Thymus (tissue), 11 donors: Measurements from ENCODE around the gene METTL16. TPM values are rescaled to one million over a fixed set of nuclear protein-coding genes. Genes with fewer than 3 reads are reported as not detected.

Experiments used
- DNase-seq, 9 donors: peaks; one replicate each; pipeline ENCODE4 v3.0.0-alpha.2; 2013; ENCODE audit warnings: low spot score in 9 of 9, low read depth in 6 of 9, missing footprints in 1 of 9
- H3K27ac ChIP-seq, 2 donors: one replicate each; pipeline ENCODE4 v1.5.1; 2013; ENCODE audit warnings: control low read depth in 1 of 2, low read depth in 1 of 2, low read length in 1 of 2, mild to moderate bottlenecking in 1 of 2, moderate library complexity in 1 of 2
- H3K27me3 ChIP-seq, 2 donors: one replicate each; pipeline ENCODE4 v1.5.1; 2013; ENCODE audit warnings: low read length in 1 of 2; ENCODE audit not compliant: control insufficient read depth in 2 of 2, insufficient read depth in 1 of 2
- H3K36me3 ChIP-seq, 2 donors: one replicate each; pipeline ENCODE4 v1.5.1; 2013; ENCODE audit warnings: low read length in 1 of 2, mild to moderate bottlenecking in 1 of 2, moderate library complexity in 1 of 2; ENCODE audit not compliant: control insufficient read depth in 2 of 2, insufficient read depth in 2 of 2
- H3K4me1 ChIP-seq, 2 donors: one replicate each; pipeline ENCODE4 v1.5.1; 2013; ENCODE audit warnings: low read length in 2 of 2; ENCODE audit not compliant: control insufficient read depth in 2 of 2, insufficient read depth in 2 of 2
- H3K4me3 ChIP-seq, 2 donors: one replicate each; pipeline ENCODE4 v1.5.1; 2013; ENCODE audit warnings: low read length in 2 of 2, control low read depth in 1 of 2, mild to moderate bottlenecking in 1 of 2
- H3K9me3 ChIP-seq, 2 donors: one replicate each; pipeline ENCODE4 v1.5.1; 2013; ENCODE audit warnings: low read length in 1 of 2, mild to moderate bottlenecking in 1 of 2; ENCODE audit not compliant: control insufficient read depth in 2 of 2, insufficient read depth in 1 of 2
- WGBS: extraction: QIAGEN DNeasy Blood & Tissue Kit; methylation state at CpG from one replicate; pipeline ENCODE4 v1.1.7; 2013; 5-methylcytosine and 5-hydroxymethylcytosine counted together
- polyA plus RNA-seq: library from polyadenylated mRNA; stranded (reverse); fragments of 200-250 nt; gene quantifications from one replicate; pipeline ENCODE4 v1.2.3, GENCODE V29; 2013
- total RNA-seq: library from RNA; stranded (reverse); fragments of 120-200 nt; gene quantifications from one replicate; pipeline ENCODE4 v1.2.4, GENCODE V29; 2013
- donor health status: healthy.

Gene METTL16
- total and polyA plus RNA-seq, 2 donors = 19.2 to 37.1 TPM

DNA sequence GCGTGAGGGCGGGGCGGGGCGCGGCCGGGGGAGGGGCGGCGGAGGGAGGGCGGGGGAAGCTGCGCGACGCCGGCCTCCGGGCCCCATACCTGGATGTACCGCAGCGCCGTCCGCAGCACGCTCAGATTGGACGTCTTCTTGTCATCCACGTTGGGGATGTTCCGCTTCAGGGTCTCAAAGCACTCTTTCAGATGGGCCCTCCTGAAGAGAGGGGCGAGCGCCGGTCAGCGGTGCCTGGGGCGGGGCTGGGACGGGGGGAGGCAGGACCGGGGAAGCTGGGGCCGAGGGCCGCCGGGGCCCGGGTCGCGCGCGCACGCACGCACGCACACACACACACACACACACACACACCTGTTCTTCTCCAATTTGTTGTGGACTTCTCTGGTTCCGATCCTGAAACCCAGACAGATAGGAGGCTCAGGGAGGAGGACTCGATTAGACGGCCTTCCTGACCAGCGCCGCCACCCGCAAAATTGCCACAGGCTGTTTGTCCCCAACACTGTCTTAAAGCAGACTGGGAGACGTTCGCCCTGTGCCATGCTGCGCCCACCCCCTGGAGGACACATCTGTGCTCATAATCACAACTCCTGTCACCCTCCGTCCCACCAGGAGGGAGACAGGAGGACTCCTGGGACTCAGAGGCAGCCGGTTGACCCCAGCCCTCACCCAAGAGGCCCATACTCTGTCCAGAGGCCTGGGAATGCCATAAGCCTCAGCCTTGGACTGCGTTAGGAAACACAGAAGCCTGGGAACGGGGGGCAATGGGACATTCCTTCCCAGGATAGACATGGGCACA, 117.5 kb downstream of the METTL16 start:
- H3K4me3 ChIP-seq = peak overlapping the region in 1 of 2 donors; percentile 75
- no peak for DNase-seq

GRCh38 chr17:2393174-2393953, 118.3 kb downstream of the METTL16 start:
- peak overlapping the region; percentile 91 to 92 for H3K27ac ChIP-seq
- DNase-seq = peak in 7 of 9 donors; percentile 78 to 93 (median 84)
- H3K27me3 ChIP-seq = peaks cover 0 to 2% of the 10 kb centered on the region in 2 donors
- under 1% methylated on average over 98 of the region's 99 CpGs for WGBS
- peak overlapping the region; percentile 66 to 75 for H3K4me3 ChIP-seq
- H3K9me3 ChIP-seq = no peaks in the 10 kb centered on the region
- peaks cover 33 to 68% of the 10 kb centered on the region in 2 donors for H3K4me1 ChIP-seq
- H3K36me3 ChIP-seq = peaks cover 3 to 9% of the 10 kb centered on the region in 2 donors

More for the DNA sequence above, 117.5 kb downstream of the METTL16 start:
- peaks cover 3 to 9% of the 10 kb centered on the region in 2 donors for H3K36me3 ChIP-seq
- 27% methylated on average over 53 of the region's 53 CpGs for WGBS
- H3K4me1 ChIP-seq = peaks cover 36 to 70% of the 10 kb centered on the region in 2 donors
- peaks cover 0 to 2% of the 10 kb centered on the region in 2 donors for H3K27me3 ChIP-seq
- H3K9me3 ChIP-seq = no peaks in the 10 kb centered on the region
- peak overlapping the region in 1 of 2 donors; percentile 66 for H3K27ac ChIP-seq

- WGBS = under 1% methylated on average over 83 of the region's 83 CpGs
- peaks cover 28 to 59% of the 10 kb centered on the region in 2 donors for H3K4me1 ChIP-seq
These were observed 119.2 kb downstream of the METTL16 start for GRCh38 chr17:2392252-2393173.

DNA sequence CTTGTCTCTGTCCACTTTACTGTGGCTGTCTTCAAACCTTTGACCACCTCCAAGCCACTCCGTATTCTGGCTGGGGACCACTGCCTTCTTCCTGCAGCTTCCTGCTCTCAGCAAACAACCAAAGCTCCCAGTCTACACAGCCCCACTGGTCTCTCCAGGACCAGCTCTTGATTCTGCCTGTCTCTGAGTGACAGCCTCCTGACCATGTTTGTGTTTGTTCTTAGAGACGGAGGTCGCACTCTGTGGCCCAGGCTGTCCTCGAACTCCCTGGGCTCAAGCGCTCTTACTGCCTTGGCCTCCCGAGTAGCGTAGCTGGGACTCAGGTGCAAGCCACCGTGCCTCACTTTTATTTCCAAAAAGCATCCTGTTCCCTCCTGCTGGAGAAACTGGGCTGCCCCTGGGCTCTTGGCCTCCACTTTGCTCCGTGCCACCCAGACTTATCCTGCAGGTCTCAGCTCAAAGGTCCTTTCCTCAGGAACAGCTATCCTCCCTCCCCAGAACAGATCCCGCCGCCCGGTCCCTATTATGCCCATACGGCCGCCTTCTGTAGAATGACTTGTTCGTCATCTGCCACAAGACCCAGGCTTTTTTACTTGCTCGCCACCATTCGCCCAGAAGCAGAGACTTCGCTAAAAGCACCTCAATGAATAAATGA, 120.0 kb downstream of the METTL16 start:
- peak overlapping the region; percentile 27 to 75 for H3K4me3 ChIP-seq
- peaks cover 17 to 21% of the 10 kb centered on the region in 2 donors for H3K36me3 ChIP-seq
- DNase-seq = no peak
- 64% methylated on average over 18 of the region's 18 CpGs for WGBS
- H3K4me1 ChIP-seq = peaks cover 22 to 52% of the 10 kb centered on the region in 2 donors
- H3K27ac ChIP-seq = peak overlapping the region; percentile 52 to 86
- peaks cover 0 to 1% of the 10 kb centered on the region in 2 donors for H3K27me3 ChIP-seq
- no peaks in the 10 kb centered on the region for H3K9me3 ChIP-seq

More at GRCh38 chr17:2392252-2393173, 119.2 kb downstream of the METTL16 start:
- peak in 7 of 9 donors; percentile 79 to 96 (median 92) for DNase-seq
- Histone ChIP-seq H3K4me3 (peak overlapping the region; percentile 66 to 75), H3K9me3 (no peaks in the 10 kb centered on the region), H3K27me3 (peaks cover 0 to 2% of the 10 kb centered on the region in 2 donors), H3K36me3 (peaks cover 9 to 13% of the 10 kb centered on the region in 2 donors), H3K27ac (peak overlapping the region; percentile 91 to 92)

GRCh38 chr17:2390199-2390836, 121.4 kb downstream of the METTL16 start:
- no peak for DNase-seq
- H3K36me3 ChIP-seq = peaks cover 30 to 31% of the 10 kb centered on the region in 2 donors
- no peak overlapping the region for H3K4me3 ChIP-seq
- H3K27me3 ChIP-seq = no peaks in the 10 kb centered on the region
- peaks cover 17 to 38% of the 10 kb centered on the region in 2 donors for H3K4me1 ChIP-seq
- no peak overlapping the region for H3K27ac ChIP-seq
- WGBS = 93% methylated on average over 12 of the region's 12 CpGs
- H3K9me3 ChIP-seq = no peaks in the 10 kb centered on the region

- WGBS = 86% methylated on average over 15 of the region's 15 CpGs
- no peak for DNase-seq
These were observed 123.0 kb downstream of the METTL16 start for GRCh38 chr17:2388683-2389055.

DNA sequence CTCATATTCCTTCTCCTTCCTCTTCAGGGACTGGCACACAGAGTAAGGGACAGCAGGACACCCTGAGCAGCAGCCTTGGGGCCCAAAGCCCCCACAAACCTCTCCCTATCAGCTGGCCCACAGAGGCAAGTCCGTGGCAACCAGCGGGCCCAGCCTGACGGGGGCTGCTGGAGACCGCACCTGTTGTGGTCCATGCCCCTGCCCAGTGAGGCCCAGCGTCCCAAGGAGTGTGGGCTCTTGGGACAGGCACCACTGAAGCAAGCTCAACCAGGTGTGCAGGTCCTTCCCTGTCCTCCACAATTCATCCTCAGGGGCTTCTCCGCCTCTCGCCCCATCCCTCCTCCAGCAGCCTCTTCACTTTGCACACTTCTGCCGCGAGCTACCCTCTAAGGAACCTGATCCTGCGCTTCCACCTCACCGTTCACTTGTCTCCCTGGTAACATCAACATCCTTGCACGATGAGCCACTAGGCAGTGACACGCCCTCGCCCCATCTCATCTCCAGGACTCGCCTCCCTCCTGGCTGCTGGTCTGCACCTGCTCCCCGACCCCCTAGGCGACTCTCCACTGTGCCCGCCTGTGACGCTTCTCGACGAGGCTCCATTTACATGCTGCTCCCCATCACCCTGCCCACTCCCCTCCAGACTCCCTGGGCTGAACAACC, 123.5 kb downstream of the METTL16 start:
- peaks cover 11 to 28% of the 10 kb centered on the region in 2 donors for H3K4me1 ChIP-seq
- H3K36me3 ChIP-seq = peaks cover 32 to 38% of the 10 kb centered on the region in 2 donors
- H3K9me3 ChIP-seq = no peaks in the 10 kb centered on the region
- H3K27ac ChIP-seq = no peak overlapping the region
- no peaks in the 10 kb centered on the region for H3K27me3 ChIP-seq
- WGBS = 96% methylated on average over 21 of the region's 21 CpGs
- no peak for DNase-seq
- no peak overlapping the region for H3K4me3 ChIP-seq

More at GRCh38 chr17:2388683-2389055, 123.0 kb downstream of the METTL16 start:
- H3K27me3 ChIP-seq = no peaks in the 10 kb centered on the region
- peaks cover 11 to 28% of the 10 kb centered on the region in 2 donors for H3K4me1 ChIP-seq
- no peaks in the 10 kb centered on the region for H3K9me3 ChIP-seq
- H3K4me3 ChIP-seq = no peak overlapping the region
- no peak overlapping the region for H3K27ac ChIP-seq
- H3K36me3 ChIP-seq = peaks cover 30 to 38% of the 10 kb centered on the region in 2 donors
